ENCODE results near the gene KRT40.

The KRT40 gene

DNA sequence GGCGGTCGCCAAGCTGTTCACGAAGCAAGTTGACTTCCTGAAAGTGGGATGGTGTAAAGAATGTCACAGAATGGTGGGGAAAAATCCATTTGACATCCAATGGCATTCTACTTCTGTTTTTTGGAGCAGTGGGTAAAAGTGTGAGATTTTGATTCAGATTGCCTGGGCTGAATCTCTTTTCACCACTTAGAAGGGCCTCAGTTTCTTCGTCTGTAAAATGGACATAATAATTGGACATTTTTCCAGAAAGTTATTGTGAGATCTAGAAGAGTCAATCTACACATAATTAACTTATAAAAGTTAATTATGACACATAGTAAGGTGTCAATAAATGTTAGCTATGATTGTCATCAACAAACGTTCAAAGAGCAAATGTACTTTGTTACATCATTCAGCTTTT lies 3.0 kb downstream of the KRT40 start:
- H3K4me3 ChIP-seq (ENCODE audit: low read depth, low read length) = no peak overlapping the region
- DNase-seq (ENCODE audit: low read depth) = no peak
- TF ChIP-seq, protein P1, sequence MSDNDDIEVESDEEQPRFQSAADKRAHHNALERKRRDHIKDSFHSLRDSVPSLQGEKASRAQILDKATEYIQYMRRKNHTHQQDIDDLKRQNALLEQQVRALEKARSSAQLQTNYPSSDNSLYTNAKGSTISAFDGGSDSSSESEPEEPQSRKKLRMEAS (IDR thresholded peaks at IDR 0.05; ENCODE audit: low read depth, low read length) = no peak
- TF ChIP-seq CTCF (IDR thresholded peaks at IDR 0.05; ENCODE audit: low read depth, low read length) (no peak), POLR2A (IDR thresholded peaks at IDR 0.05; ENCODE audit: extremely low read depth, insufficient read length) (no peak)

DNA sequence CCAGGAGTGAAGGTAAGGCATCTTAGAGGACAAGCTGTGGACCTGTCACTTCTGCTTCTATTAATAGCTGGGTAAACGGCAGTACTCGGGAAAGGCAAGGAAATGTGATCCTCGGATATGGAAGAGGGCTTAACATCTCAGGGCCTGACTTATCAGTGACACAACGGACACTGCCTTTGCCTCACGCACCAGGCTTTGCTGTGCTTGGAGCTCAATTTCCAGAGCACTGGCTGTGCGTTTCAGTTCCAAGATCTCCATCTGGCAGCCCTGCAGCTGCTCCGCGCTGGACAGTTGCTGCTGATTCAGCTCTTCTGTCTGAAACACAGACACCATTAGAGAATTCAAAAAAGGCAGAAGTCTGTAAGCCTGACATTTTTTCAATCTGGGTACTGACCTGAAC lies 3.5 kb downstream of the KRT40 start:
- TF ChIP-seq POLR2A (IDR thresholded peaks at IDR 0.05; ENCODE audit: extremely low read depth, insufficient read length) (no peak), CTCF (IDR thresholded peaks at IDR 0.05; ENCODE audit: low read depth, low read length) (no peak), MYC (IDR thresholded peaks at IDR 0.05; ENCODE audit: low read depth, low read length) (no peak)
- TF ChIP-seq, protein P1 (IDR thresholded peaks at IDR 0.05; ENCODE audit: low read depth, low read length) = no peak
- no peak for DNase-seq (ENCODE audit: low read depth)
- H3K4me3 ChIP-seq (ENCODE audit: low read depth, low read length) = no peak overlapping the region

- TF ChIP-seq CTCF (IDR thresholded peaks at IDR 0.05; ENCODE audit: low read depth, low read length) = no peak
- TF ChIP-seq POLR2A (IDR thresholded peaks at IDR 0.05; ENCODE audit: extremely low read depth, insufficient read length) = no peak
- TF ChIP-seq, protein P1 (IDR thresholded peaks at IDR 0.05; ENCODE audit: low read depth, low read length) = no peak
- no peak for TF ChIP-seq MYC (IDR thresholded peaks at IDR 0.05; ENCODE audit: low read depth, low read length)
- no peak for DNase-seq (ENCODE audit: low read depth)
- H3K4me3 ChIP-seq (ENCODE audit: low read depth, low read length) = no peak overlapping the region
These were observed 4.0 kb downstream of the KRT40 start for GRCh38 chr17:40980117-40980516.

DNA sequence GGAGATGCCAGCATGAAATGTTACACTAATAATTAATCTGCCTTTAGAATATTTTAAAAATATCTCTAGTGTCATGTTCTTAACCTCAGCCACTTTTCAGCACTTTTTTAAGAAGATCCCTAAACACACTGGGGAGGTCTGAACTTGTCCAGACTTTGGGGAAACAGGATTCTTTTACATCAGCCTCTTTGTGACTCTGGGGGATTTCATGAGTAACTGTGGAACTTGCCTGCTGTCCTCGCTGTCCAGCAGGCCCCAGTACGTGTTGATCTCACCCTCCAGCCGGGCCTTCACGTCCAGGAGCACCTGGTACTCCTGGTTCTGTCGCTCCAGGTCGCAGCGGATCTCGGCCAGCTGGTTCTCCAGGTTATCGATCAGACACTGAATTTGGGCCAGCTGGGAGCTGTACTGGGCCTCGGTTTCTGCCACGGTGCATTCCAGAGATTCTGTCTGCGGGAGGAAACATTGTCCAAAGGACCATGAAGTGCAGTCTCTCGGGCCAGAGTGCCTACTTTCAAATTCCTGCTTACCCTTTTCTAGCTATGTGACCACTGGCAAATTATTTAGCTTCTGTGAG lies 5.5 kb downstream of the KRT40 start:
- DNase-seq (ENCODE audit: low read depth) = no peak
- no peak for TF ChIP-seq MYC (IDR thresholded peaks at IDR 0.05; ENCODE audit: low read depth, low read length)
- no peak for TF ChIP-seq CTCF (IDR thresholded peaks at IDR 0.05; ENCODE audit: low read depth, low read length)
- no peak for TF ChIP-seq POLR2A (IDR thresholded peaks at IDR 0.05; ENCODE audit: extremely low read depth, insufficient read length)
- TF ChIP-seq, protein P1 (IDR thresholded peaks at IDR 0.05; ENCODE audit: low read depth, low read length) = no peak
- no peak overlapping the region for H3K4me3 ChIP-seq (ENCODE audit: low read depth, low read length)

DNA sequence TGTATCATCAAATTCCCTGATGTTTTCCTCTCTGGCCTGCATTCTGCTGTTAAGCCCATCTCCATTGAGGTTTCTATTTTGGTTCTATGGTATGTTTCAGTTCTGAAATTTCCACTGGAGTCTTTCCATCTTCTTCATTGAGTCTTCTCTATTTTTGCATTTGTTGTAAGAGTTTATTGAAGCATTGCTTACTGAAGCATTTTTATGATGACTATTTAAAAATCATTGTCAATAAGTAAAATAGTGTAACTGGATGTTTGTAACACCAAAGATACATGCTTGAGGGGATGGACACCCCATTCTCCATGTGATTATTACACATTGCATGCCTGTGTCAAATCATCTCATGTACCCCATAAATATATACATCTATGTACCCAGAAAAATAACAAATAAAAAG lies 8.6 kb downstream of the KRT40 start:
- no peak for DNase-seq (ENCODE audit: low read depth)

More for the DNA sequence above, 8.6 kb downstream of the KRT40 start:
- TF ChIP-seq CTCF (IDR thresholded peaks at IDR 0.05; ENCODE audit: low read depth, low read length) (no peak), POLR2A (IDR thresholded peaks at IDR 0.05; ENCODE audit: extremely low read depth, insufficient read length) (no peak), MYC (IDR thresholded peaks at IDR 0.05; ENCODE audit: low read depth, low read length) (no peak)
- TF ChIP-seq, protein P1 (IDR thresholded peaks at IDR 0.05; ENCODE audit: low read depth, low read length) = no peak
- no peak overlapping the region for H3K4me3 ChIP-seq (ENCODE audit: low read depth, low read length)

Measured in NB4 (cell line).